B cell (primary cell): Measurements from ENCODE around the gene CFAP54. TPM values are rescaled to one million over a fixed set of nuclear protein-coding genes. Genes with fewer than 3 reads are reported as not detected.

Source experiments
- ATAC-seq: fragments of 200-7000 bp; cut with Tn5 transposase; one replicate; pipeline ENCODE4 v1.10.0; 2021; ENCODE audit warnings: low read depth, mild to moderate bottlenecking, moderate number of reproducible peaks, moderate library complexity
- CTCF ChIA-PET: fragments of 350-600 bp; sonication (Branson Sonifier 250); formaldehyde crosslinking; loops from one replicate; lab custom pipeline; 2021; ENCODE audit warnings: antibody characterized with exemption, inconsistent platforms; lab: Charles Lee
- POLR2A ChIA-PET: fragments of 350-600 bp; sonication (Branson Sonifier 250); formaldehyde crosslinking; loops from one replicate; lab custom pipeline; 2021; ENCODE audit warnings: antibody characterized with exemption; lab: Charles Lee
- DNase-seq: peaks from one replicate; pipeline ENCODE4 v3.0.0; 2013
- H2AFZ ChIP-seq: 2 replicates; pipeline ENCODE4 v1.6.1; 2012; ENCODE audit warnings: mild to moderate bottlenecking, low read depth, low read length; ENCODE audit not compliant: insufficient read depth, poor library complexity, severe bottlenecking
- H3K27ac ChIP-seq, 2 donors: 1 replicate in 1 of 2; 2 replicates in 1 of 2; pipeline ENCODE4 v1.5.1; 2012 to 2013; ENCODE audit warnings: low read length in 2 of 2, mild to moderate bottlenecking in 2 of 2, moderate library complexity in 1 of 2
- H3K27me3 ChIP-seq, 4 experiments: fragments of 200-600 bp in 1 of 4; sonication (generic) in 1 of 4; replicated peaks in 1 of 4; 1 replicate in 2 of 4; 2 replicates in 2 of 4; pipeline versions ENCODE4 v1.6.1 to v1.7.0; 2013 to 2016; ENCODE audit warnings: low read length in 3 of 4, mild to moderate bottlenecking in 2 of 4, mixed read lengths in 1 of 4, moderate library complexity in 1 of 4; ENCODE audit not compliant: insufficient read depth in 4 of 4, control insufficient read depth in 3 of 4; ENCODE audit errors: control extremely low read depth in 1 of 4
- H3K36me3 ChIP-seq, 2 experiments: replicated peaks in 1 of 2; 1 replicate in 1 of 2; 2 replicates in 1 of 2; pipeline versions ENCODE4 v1.6.1 to v1.7.1; 2013; ENCODE audit warnings: low read length in 1 of 2; ENCODE audit not compliant: insufficient read depth in 2 of 2, control insufficient read depth in 1 of 2; ENCODE audit errors: control extremely low read depth in 1 of 2, extremely low read depth in 1 of 2
- H3K4me1 ChIP-seq, 2 donors: fragments of 200-600 bp in 1 of 2; sonication (generic) in 1 of 2; 1 replicate in 1 of 2; 2 replicates in 1 of 2; pipeline versions ENCODE4 v1.5.1 to v1.6.1; 2013 to 2017; ENCODE audit warnings: low read length in 2 of 2; ENCODE audit not compliant: control insufficient read depth in 2 of 2, insufficient read depth in 2 of 2
- H3K4me2 ChIP-seq: replicated peaks from 2 replicates; pipeline ENCODE3; 2012; ENCODE audit warnings: mild to moderate bottlenecking, low read depth, low read length; ENCODE audit not compliant: poor library complexity, severe bottlenecking
- H3K4me3 ChIP-seq, 5 experiments: fragments of 200-600 bp in 1 of 5; sonication (generic) in 1 of 5; 1 replicate in 3 of 5; 2 replicates in 2 of 5; pipeline versions ENCODE4 v1.5.1 to v1.7.0; 2011 to 2016; ENCODE audit warnings: low read length in 4 of 5, mild to moderate bottlenecking in 4 of 5, low read depth in 2 of 5, control low read depth in 1 of 5, moderate library complexity in 1 of 5; ENCODE audit not compliant: insufficient read depth in 1 of 5; ENCODE audit errors: control extremely low read depth in 1 of 5, extremely low read depth in 1 of 5
- H3K79me2 ChIP-seq: fragments of 200-600 bp; sonication (generic); one replicate; pipeline ENCODE4 v1.6.0; 2016; ENCODE audit warnings: low read length; ENCODE audit not compliant: control insufficient read depth, insufficient read depth
- H3K9ac ChIP-seq: fragments of 200-600 bp; sonication (generic); 2 replicates; pipeline ENCODE4 v1.6.1; 2017; ENCODE audit warnings: mild to moderate bottlenecking, low read length, moderate library complexity
- H3K9me3 ChIP-seq, 3 donors: one replicate each; pipeline versions ENCODE4 v1.6.1 to v1.7.1; 2013; ENCODE audit warnings: low read length in 2 of 3; ENCODE audit not compliant: control insufficient read depth in 2 of 3, insufficient read depth in 1 of 3; ENCODE audit errors: control extremely low read depth in 1 of 3
- H4K20me1 ChIP-seq: 2 replicates; pipeline ENCODE4 v1.6.0; 2012; ENCODE audit warnings: mild to moderate bottlenecking, low read length; ENCODE audit not compliant: insufficient read depth, control insufficient read depth, poor library complexity, severe bottlenecking
- H3K27ac Mint-ChIP-seq: one replicate; pipeline ENCODE4 v1.8.0; 2021; ENCODE audit warnings: mixed read lengths
- H3K27me3 Mint-ChIP-seq: one replicate; pipeline ENCODE4 v1.8.0; 2021; ENCODE audit warnings: mixed read lengths
- H3K4me1 Mint-ChIP-seq: one replicate; pipeline ENCODE4 v1.8.0; 2021; ENCODE audit warnings: mixed read lengths
- H3K4me3 Mint-ChIP-seq: one replicate; pipeline ENCODE4 v1.8.0; 2021; ENCODE audit warnings: mixed read lengths
- H3K9me3 Mint-ChIP-seq: one replicate; pipeline ENCODE4 v1.8.0; 2022; ENCODE audit warnings: mixed read lengths; ENCODE audit not compliant: insufficient read depth
- CTCF ChIP-seq: fragments of 200-600 bp; IDR thresholded peaks from one replicate; pipeline ENCODE4 v1.8.0; 2022; ENCODE audit warnings: antibody characterized with exemption, mild to moderate bottlenecking
- EZH2 ChIP-seq: IDR thresholded peaks from 2 replicates; pipeline ENCODE4 v1.6.1; 2012; ENCODE audit warnings: borderline replicate concordance, low read depth, mild to moderate bottlenecking, moderate library complexity, low read length; ENCODE audit not compliant: insufficient read depth, poor library complexity, severe bottlenecking
- WGBS: methylation state at CpG from one replicate; pipeline ENCODE4 v1.1.5; 2013; ENCODE audit warnings: missing lambda C conversion rate; ENCODE audit not compliant: insufficient coverage; 5-methylcytosine and 5-hydroxymethylcytosine counted together
- intact Hi-C: fragments of 100-400 bp; cut with micrococcal nuclease; formaldehyde crosslinking; loops from one replicate; pipeline ENCODE4 v1.10.0; 2022
- polyA plus RNA-seq: library from polyadenylated mRNA; depleted of rRNA; stranded (reverse); fragments of >200 nt; gene quantifications from 2 replicates; pipeline ENCODE4 v1.2.3, GENCODE V29; 2012
- total RNA-seq, 2 donors: library from RNA; stranded (reverse); fragments of 120-200 nt in 1 of 2; gene quantifications; 1 replicate in 1 of 2; 2 replicates in 1 of 2; pipeline versions ENCODE4 v1.2.3 to v1.2.4, GENCODE V29; 2013 to 2022

Gene CFAP54
- total and polyA plus RNA-seq, 2 donors (not counting 1 experiment from before 2014, with no cell fraction given), result 0.12 to 0.76 TPM

- ChIA-PET CTCF (no interaction called here), POLR2A (no interaction called here)
- Mint-ChIP-seq H3K27ac (no peak overlapping the region), H3K4me3 (no peak overlapping the region), H3K9me3 (no peaks in the 10 kb centered on the region), H3K4me1 (peaks cover 19% of the 10 kb centered on the region), H3K27me3 (no peaks in the 10 kb centered on the region)
- Histone ChIP-seq H3K27ac (no peak overlapping the region), H3K9me3 (no peaks in the 10 kb centered on the region), H3K9ac (no peak overlapping the region), H3K27me3 (no peaks in the 10 kb centered on the region), H3K79me2 (no peaks in the 10 kb centered on the region), H3K4me1 (peaks cover 20 to 22% of the 10 kb centered on the region in 2 donors), H2AFZ (no peak overlapping the region), H3K4me2 (no peak overlapping the region), H4K20me1 (no peaks in the 10 kb centered on the region), H3K36me3 (no peaks in the 10 kb centered on the region), H3K4me3 (no peak overlapping the region)
- TF ChIP-seq CTCF (no peak), EZH2 (no peak)
- DNase-seq (no peak), ATAC-seq (no peak)
- intact Hi-C loops, result no loop called here
- WGBS, result no CpG with 5 or more reads among the region's 3 CpGs
Measured at GRCh38 chr12:96452261-96452922, 37.0 kb upstream of the CFAP54 start.

- Histone ChIP-seq H3K4me2 (no peak overlapping the region), H3K36me3 (no peaks in the 10 kb centered on the region), H3K27ac (no peak overlapping the region), H2AFZ (no peak overlapping the region), H3K27me3 (no peaks in the 10 kb centered on the region), H4K20me1 (no peaks in the 10 kb centered on the region), H3K4me3 (no peak overlapping the region), H3K79me2 (no peaks in the 10 kb centered on the region), H3K9ac (no peak overlapping the region), H3K4me1 (peaks cover 24 to 25% of the 10 kb centered on the region in 2 donors), H3K9me3 (no peaks in the 10 kb centered on the region)
- CTCF ChIA-PET, result interaction anchor here (1.4 to 2.0 kb wide), 2 partner anchors 23 to 55 kb away, joined by 4 to 7 read pairs; partner anchors contain the start of gene CDK17
- Mint-ChIP-seq H3K27ac (peak overlapping the region; percentile 33), H3K9me3 (no peaks in the 10 kb centered on the region), H3K27me3 (no peaks in the 10 kb centered on the region), H3K4me3 (no peak overlapping the region), H3K4me1 (peaks cover 23% of the 10 kb centered on the region)
- POLR2A ChIA-PET, result no interaction called here
- TF ChIP-seq EZH2 (no peak), CTCF (no peak)
- intact Hi-C loops, result no loop called here
- DNase-seq (no peak), ATAC-seq (no peak)
Measured at GRCh38 chr12:96454396-96454795, 35.0 kb upstream of the CFAP54 start.
